Adrenal gland (tissue), 19 donors: ENCODE measurements around the gene CRIP3. TPM values are rescaled to one million over a fixed set of nuclear protein-coding genes. Genes with fewer than 3 reads are reported as not detected.
A peak's percentile ranks its signal among the peaks of the same experiment; 100 is the strongest.
"Not testable (repeated sequence)": the region's sequence is repeated elsewhere in the genome, so short reads cannot be mapped to it uniquely, and the experiment has no call there.

Source experiments
- DNase-seq, 7 donors: peaks; one replicate each; pipeline ENCODE4 v3.0.0-alpha.2; 2019 to 2020
- H3K27ac ChIP-seq, 5 donors: fragments of 200-600 bp; sonication (generic) in 4 of 5; 1 replicate in 3 of 5; 2 replicates in 2 of 5; pipeline versions ENCODE4 v1.5.1 to v1.8.0; 2016 to 2020; ENCODE audit warnings: mild to moderate bottlenecking in 1 of 5
- H3K27me3 ChIP-seq: fragments of 200-600 bp; 2 replicates; pipeline ENCODE4 v1.8.0; 2021
- H3K36me3 ChIP-seq, 2 donors: fragments of 200-600 bp; replicated peaks in 1 of 2; 1 replicate in 1 of 2; 2 replicates in 1 of 2; pipeline versions ENCODE4 v1.5.1 to v1.8.0; 2018 to 2022
- H3K4me1 ChIP-seq, 2 donors: fragments of 200-600 bp; replicated peaks in 1 of 2; 1 replicate in 1 of 2; 2 replicates in 1 of 2; pipeline versions ENCODE4 v1.5.1 to v1.8.0; 2018 to 2021
- H3K4me3 ChIP-seq, 4 donors: fragments of 200-600 bp; sonication (generic) in 3 of 4; one replicate each; pipeline ENCODE4 v1.5.1; 2016 to 2018
- H3K9me3 ChIP-seq, 3 donors: fragments of 200-600 bp; sonication (generic) in 1 of 3; replicated peaks in 1 of 3; 1 replicate in 2 of 3; 2 replicates in 1 of 3; pipeline versions ENCODE4 v1.5.1 to v1.8.0; 2016 to 2021
- CTCF ChIP-seq, 6 experiments: fragments of 450-650 bp in 4 of 6; fragments of 200-600 bp in 2 of 6; sonication (generic) in 1 of 6; IDR thresholded peaks; 1 replicate in 5 of 6; 2 replicates in 1 of 6; pipeline versions ENCODE4 v1.5.1 to v1.8.0; 2016 to 2021; ENCODE audit warnings: antibody characterized with exemption in 6 of 6, mild to moderate bottlenecking in 2 of 6, moderate library complexity in 1 of 6
- POLR2A ChIP-seq, 2 donors: fragments of 450-650 bp; IDR thresholded peaks; one replicate each; pipeline ENCODE4 v1.6.1; 2017; ENCODE audit warnings: antibody characterized with exemption in 2 of 2, mild to moderate bottlenecking in 2 of 2, moderate library complexity in 1 of 2
- WGBS, 4 donors: extraction: QIAGEN DNeasy Blood & Tissue Kit in 2 of 4; methylation state at CpG; one replicate each; pipeline versions ENCODE4 v1.1.5 to v1.1.7; 2013 to 2017; 5-methylcytosine and 5-hydroxymethylcytosine counted together
- intact Hi-C, 2 donors: fragments of 100-400 bp; cut with DNase I; formaldehyde crosslinking; loops; one replicate each; pipeline versions ENCODE4 v1.14.1 to v1.15.0; 2022 to 2023
- long read RNA-seq, 10 donors: library from polyadenylated mRNA in 3 of 10; unstranded in 2 of 10; stranded (forward) in 1 of 10; transcript quantifications; one replicate each; pipeline ENCODE4 v2.0.0 and lab custom pipeline, GENCODE V29; 2021 to 2026
- polyA plus RNA-seq, 3 donors: library from polyadenylated mRNA; stranded (reverse); fragments of 200-250 nt in 2 of 3; fragments of 350-450 nt in 1 of 3; fragmentation: Illumina TruSeq in 1 of 3; extraction: RNeasy Lipid Tissue Mini Kit (QIAGEN cat#74804) in 1 of 3; gene quantifications; one replicate each; pipeline ENCODE4 v1.2.3, GENCODE V29; 2013 to 2014
- total RNA-seq, 9 donors: library from RNA; depleted of rRNA in 4 of 9; stranded (reverse); fragments of >200 nt in 4 of 9; fragments of 120-200 nt in 1 of 9; fragmentation: NEBNext Ultra II Directional in 1 of 9; extraction: Animal tissue kit (Norgen Biotek cat#: 25700) in 1 of 9; gene quantifications; one replicate each; pipeline versions ENCODE4 v1.1.0 to v1.2.4, GENCODE V29; 2013 to 2023
- donor health status: healthy with polysubstance abuse.
- donor health status: Bipolar disorder and iron deficiency.
- donor health status: DM: yes; HTN: yes; CAD: no.
- donor health status: DM: no; HTN: no; CAD: no.
- donor health status: DM: no; HTN: no; CAD: no.
- donor health status: DM: yes; HTN: yes; CAD: no.

CRIP3 gene
- total RNA-seq = 1 to 10 TPM in 3 of 9 donors, not detected in 6; 1.2 to 1.5 (median 1.5) TPM
- polyA plus RNA-seq = 1 to 10 TPM in 2 of 3 donors, under 1 TPM in 1; 0.44 to 8.9 (median 2.5) TPM
- long read RNA-seq, donor 1 = 0 reads
- long read RNA-seq, donor 2 = 0 reads
- long read RNA-seq, donor 3 = 0 reads
- long read RNA-seq, donor 4 = 0 reads
- long read RNA-seq, donor 5 = 0 reads
- long read RNA-seq, donor 6, partial matches to known transcripts = 0 of 1 reads
- long read RNA-seq, donor 6, other reads (novel, unspliced or antisense) = 0 of 1 reads
- long read RNA-seq, donor 7 = 0 reads
- long read RNA-seq, donor 8, partial matches to known transcripts = 6 of 6 reads
- long read RNA-seq, donor 8, other reads (novel, unspliced or antisense) = 0 of 6 reads
- long read RNA-seq, donor 9 = 0 reads
- long read RNA-seq, donor 10 = 0 reads

DNA sequence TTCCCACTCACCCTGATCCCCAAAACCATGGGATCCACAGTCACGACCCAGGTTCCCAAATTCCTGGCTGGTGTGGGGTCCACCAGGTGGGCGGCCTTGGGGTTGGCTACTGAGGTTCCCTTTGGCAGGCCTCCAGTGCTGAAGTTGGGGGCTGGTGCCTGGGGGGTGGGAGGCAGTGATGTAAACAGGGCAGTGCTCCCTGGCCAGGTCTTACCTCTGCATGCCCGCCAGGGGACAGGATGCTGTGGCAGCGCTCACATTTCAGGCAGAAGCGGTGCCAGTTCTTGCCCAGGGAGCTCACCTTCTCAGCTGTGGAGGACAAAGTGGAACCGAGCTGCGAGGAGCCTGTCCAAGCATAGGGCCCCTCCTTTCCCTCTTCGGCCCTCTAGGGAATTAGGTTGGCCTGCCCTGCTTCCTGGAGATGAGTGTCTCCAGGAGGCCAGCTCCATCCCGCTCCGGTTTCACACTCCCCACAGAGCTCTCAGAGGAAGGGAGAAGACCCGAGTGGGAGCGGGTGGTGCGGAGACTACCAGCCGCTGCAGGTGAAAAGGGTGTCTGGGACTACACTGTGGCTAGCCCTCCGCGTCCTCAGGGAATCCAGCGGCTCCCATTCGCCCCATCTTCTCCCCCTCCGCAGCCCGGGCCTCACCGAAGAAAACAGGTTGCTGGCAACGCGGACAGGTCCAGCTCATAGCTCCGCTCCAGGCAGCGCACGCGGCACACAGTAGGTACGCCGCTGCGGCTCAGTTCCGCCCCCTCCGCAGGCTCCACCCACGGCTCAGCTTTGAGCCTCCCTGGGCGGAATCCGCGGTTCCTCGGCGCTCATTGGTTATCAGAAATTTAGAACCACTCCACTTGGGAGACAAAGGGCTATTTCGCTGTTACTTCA lies at the start of gene CRIP3:
CRIP3 (minus strand) TSS at position 726 of the 889 bp plus-strand sequence; CDS start at position 692, 34 bp downstream.
- Histone ChIP-seq H3K4me1 (peaks cover 0 to 6% of the 10 kb centered on the region in 2 donors), H3K4me3 (peak within 1 kb of the TSS in 1 of 4 donors; percentile 44), H3K36me3 (no peaks in the 10 kb centered on the region), H3K27me3 (no peaks in the 10 kb centered on the region), H3K9me3 (no peaks in the 10 kb centered on the region), H3K27ac (no peak within 1 kb of the TSS)
- TF ChIP-seq CTCF (IDR thresholded peaks at IDR 0.05) (no peak), POLR2A (IDR thresholded peaks at IDR 0.05) (no peak)
- 0 to 14% (median 11%) methylated on average over 1 to 39 of the region's 39 CpGs for WGBS, 4 donors
- intact Hi-C loops = no loop called here
- peak in 3 of 7 donors; percentile 21 to 52 (median 36) for DNase-seq

DNA sequence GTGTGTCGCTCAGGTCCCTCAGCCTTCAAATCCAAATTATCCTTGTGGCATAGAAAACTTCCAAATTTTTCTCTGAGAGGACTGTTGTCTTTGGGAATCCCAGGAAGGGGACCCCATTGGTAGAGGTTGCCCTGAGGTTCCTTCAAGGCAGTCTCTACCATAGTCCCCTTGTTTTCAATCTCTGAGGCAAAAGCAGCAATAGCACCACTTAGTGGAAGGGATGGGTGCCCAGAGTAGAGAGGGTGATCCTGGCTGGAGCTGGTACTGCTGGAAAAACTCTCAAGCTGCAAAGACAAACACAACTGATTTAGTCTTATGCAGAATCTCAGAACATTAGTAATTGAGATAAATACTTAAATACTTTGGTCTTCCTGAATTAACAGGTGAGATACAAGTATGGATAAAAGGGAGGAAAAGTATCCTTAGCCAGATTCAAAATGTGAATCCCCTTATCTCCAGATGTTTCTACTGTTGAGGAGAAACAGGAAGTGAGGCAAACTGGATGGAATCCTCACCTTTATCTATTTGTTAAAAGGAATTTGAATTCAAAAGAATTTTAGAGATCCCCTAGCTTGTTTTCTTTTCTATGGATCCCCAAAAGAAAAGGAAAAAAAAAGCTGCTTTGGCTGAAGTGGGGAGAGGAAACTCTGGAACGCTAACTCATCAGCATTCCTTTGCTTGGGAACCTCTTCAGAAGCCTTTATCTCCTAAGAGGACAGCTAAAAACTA lies 47.4 kb upstream of the CRIP3 start:
- Histone ChIP-seq H3K36me3 (peaks cover 0 to 23% of the 10 kb centered on the region in 2 donors), H3K4me1 (no peaks in the 10 kb centered on the region), H3K27me3 (no peaks in the 10 kb centered on the region), H3K27ac (no peak overlapping the region), H3K9me3 (no peaks in the 10 kb centered on the region), H3K4me3 (no peak overlapping the region)
- 85 to 94% (median 90%) methylated on average over 2 of the region's 2 CpGs for WGBS, 4 donors
- DNase-seq = no peak
- TF ChIP-seq POLR2A (IDR thresholded peaks at IDR 0.05) (no peak), CTCF (IDR thresholded peaks at IDR 0.05) (peak in 4 of 6 experiments; percentile 5 to 25 (median 20))
- intact Hi-C loops = no loop called here

DNA sequence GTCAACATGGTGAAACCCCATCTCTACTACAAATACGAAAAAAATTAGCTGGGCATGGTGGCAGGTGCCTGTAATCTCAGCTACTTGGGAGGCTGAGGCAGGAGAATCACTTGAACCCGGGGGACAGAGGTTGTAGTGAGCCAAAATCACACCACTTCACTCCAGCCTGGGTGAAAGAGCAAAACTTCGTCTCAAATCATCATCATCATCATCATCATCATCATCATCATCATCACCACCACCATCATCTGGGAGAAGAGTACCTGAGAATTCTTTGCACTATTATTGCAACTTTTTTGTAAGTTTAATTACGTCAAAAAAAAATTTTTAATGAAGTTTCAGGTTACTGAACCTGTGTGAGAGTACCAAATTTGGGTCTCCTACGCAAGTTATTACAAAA lies 43.3 kb upstream of the CRIP3 start:
- H3K36me3 ChIP-seq = peaks cover 0 to 46% of the 10 kb centered on the region in 2 donors
- H3K4me3 ChIP-seq, H3K27ac ChIP-seq, DNase-seq, H3K9me3 ChIP-seq, H3K4me1 ChIP-seq, H3K27me3 ChIP-seq, intact Hi-C loops: not testable (repeated sequence)
- 91 to 98% (median 93%) methylated on average over 5 of the region's 5 CpGs for WGBS, 4 donors

GRCh38 chr6:43347444-43347843 lies 38.8 kb upstream of the CRIP3 start:
- intact Hi-C loops = no loop called here
- DNase-seq = no peak
- H3K4me1 ChIP-seq = no peaks in the 10 kb centered on the region
- peaks cover 0 to 51% of the 10 kb centered on the region in 2 donors for H3K36me3 ChIP-seq
- no peak overlapping the region for H3K27ac ChIP-seq
- H3K9me3 ChIP-seq = no peaks in the 10 kb centered on the region
- TF ChIP-seq POLR2A (IDR thresholded peaks at IDR 0.05) (no peak), CTCF (IDR thresholded peaks at IDR 0.05) (no peak)
- H3K4me3 ChIP-seq = no peak overlapping the region
- no peaks in the 10 kb centered on the region for H3K27me3 ChIP-seq
- WGBS, 4 donors = 93 to 95% (median 94%) methylated on average over 3 of the region's 3 CpGs
